Measurements from ENCODE around the gene GET3.
A peak's percentile ranks its signal among the peaks of the same experiment; 100 is the strongest.

The GET3 gene

DNA sequence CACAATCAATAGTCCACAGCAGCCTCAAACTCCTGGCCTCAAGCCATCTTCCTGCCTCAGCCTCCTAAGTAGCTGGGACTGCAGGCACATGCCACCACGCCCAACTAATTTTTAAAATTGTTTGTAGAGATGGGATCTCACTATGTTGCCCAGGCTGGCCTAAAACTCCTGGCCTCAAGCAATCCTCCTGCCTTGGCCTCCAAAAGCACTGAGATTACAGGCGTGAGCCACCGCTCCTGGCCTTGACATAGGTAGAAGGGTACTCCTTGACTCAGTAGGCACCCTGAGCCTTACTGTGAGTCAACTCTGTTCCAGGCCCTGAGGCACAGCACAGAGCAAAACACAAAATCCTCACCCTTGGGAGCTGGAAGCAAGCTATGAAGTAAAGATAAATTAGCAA lies 21.4 kb upstream of the GET3 start:
- no peak for DNase-seq (ENCODE audit: low spot score)
- in situ Hi-C loops (cut with MboI; ENCODE audit: low pct_unique_long_range_greater_than_20kb, low sequenced_read_pairs, unreplicated experiment), result no loop called here
- TF ChIP-seq, protein P1, sequence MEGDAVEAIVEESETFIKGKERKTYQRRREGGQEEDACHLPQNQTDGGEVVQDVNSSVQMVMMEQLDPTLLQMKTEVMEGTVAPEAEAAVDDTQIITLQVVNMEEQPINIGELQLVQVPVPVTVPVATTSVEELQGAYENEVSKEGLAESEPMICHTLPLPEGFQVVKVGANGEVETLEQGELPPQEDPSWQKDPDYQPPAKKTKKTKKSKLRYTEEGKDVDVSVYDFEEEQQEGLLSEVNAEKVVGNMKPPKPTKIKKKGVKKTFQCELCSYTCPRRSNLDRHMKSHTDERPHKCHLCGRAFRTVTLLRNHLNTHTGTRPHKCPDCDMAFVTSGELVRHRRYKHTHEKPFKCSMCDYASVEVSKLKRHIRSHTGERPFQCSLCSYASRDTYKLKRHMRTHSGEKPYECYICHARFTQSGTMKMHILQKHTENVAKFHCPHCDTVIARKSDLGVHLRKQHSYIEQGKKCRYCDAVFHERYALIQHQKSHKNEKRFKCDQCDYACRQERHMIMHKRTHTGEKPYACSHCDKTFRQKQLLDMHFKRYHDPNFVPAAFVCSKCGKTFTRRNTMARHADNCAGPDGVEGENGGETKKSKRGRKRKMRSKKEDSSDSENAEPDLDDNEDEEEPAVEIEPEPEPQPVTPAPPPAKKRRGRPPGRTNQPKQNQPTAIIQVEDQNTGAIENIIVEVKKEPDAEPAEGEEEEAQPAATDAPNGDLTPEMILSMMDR (IDR thresholded peaks at IDR 0.05; ENCODE audit: extremely low read depth, insufficient read depth, missing control alignments), result no peak

DNA sequence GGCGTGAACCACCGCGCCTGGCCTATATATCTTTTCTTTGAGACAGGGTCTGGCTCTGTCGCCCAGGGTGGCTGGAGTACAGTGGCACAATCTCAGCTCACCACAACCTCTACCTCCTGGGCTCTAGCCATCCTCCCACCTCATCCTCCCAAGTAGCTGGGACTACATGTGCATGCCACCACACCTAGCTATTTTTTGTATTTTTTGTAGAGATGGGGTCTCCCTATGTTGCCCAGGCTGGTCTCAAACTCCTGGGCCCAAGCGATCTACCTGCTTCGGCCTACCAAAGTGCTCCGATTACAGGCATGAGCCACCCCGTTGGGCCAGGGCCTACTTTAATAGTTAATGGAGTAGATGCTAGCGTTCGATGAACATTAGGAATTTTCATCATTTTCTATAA lies 17.0 kb upstream of the GET3 start:
- TF ChIP-seq, protein P1 (IDR thresholded peaks at IDR 0.05; ENCODE audit: extremely low read depth, insufficient read depth, missing control alignments), result no peak
- in situ Hi-C loops (cut with MboI; ENCODE audit: low pct_unique_long_range_greater_than_20kb, low sequenced_read_pairs, unreplicated experiment), result no loop called here
- DNase-seq (ENCODE audit: low spot score), result no peak

DNA sequence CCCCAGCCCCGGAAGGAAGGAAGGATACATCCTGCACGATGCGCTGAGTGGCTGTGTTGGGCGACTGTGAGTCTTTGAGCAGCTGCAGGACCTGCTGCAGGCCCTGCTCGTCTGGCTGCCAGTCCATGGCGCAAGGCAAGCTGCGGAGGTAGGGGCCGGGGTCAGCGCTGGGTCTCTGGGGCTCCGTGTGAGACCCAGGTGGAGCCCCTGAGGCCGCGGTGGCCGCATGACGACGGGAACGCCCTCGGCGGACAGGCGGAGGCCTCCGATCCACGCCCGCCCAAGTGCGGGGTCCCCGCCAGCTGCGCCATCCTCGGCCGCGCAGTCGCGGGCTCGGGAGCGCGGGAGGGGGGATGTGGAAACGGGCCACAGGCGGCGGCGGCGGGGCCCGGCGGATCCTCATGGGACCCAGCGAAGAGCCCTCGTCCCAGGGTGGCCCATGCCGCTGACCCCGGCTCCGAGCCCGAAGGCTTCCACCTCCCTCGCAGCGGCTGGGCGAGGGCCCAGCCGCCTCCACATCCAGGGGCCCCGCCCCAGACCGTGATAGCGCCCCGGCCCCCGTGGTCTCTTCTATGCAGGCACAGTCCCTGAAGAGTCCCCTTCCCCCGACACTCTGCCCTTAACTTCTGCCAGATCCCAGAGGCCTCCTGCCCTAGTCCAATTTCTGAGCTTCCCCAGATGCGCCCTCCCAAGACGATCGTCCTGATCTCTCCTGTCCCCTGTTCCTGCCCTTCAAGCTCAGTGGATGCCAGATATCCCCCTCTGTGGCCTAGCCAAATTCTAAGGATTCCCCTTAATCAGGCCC lies 16.2 kb upstream of the GET3 start:
- in situ Hi-C loops (cut with MboI; ENCODE audit: low pct_unique_long_range_greater_than_20kb, low sequenced_read_pairs, unreplicated experiment), result no loop called here
- TF ChIP-seq, protein P1 (IDR thresholded peaks at IDR 0.05; ENCODE audit: extremely low read depth, insufficient read depth, missing control alignments), result no peak

DNA sequence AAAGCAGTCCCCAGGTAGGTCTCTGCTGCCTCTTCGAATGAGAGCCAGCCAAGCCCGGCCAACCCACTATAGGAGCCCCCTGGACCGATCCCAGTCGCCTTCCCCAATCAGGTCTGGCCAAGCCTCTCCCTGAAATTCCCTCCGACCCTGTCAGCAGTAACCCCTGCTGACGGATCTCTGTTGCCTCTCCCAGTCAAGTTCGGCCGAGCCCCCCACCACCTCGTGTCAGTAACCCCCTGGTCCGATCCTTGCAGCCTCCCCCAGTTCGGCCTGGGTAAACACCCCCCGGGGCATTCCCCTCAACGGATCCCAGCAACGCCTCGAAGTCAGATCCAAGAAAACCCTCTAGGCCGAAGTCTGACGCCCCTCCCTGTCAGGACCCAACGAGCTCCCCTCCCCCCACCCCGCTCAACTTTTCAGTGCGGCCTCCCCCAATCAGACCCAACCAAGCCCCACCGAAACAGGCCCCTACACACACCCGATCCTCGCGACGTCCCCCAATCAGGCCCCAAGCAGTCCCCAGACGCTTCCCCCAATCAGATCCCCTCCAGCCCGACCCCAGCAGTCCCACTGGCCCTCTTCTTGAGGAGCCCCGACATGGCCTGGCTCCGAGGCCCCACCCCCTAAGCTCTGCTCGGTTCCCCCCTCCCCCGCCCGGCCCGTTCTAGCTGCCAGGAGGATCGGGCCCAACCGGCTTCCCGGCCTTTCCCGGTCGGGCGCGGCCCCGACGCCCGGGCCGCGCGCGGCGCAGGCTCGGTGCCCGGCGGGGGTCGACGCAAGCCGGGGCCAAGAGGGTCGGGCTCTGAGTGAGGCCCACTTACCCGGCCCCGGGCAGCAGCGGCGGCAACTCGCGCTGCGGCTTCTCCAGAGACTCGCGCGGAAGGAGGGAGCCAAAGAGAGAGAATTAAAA lies 15.4 kb upstream of the GET3 start:
- in situ Hi-C loops (cut with MboI; ENCODE audit: low pct_unique_long_range_greater_than_20kb, low sequenced_read_pairs, unreplicated experiment), result no loop called here
- TF ChIP-seq, protein P1 (IDR thresholded peaks at IDR 0.05; ENCODE audit: extremely low read depth, insufficient read depth, missing control alignments), result no peak

More for the DNA sequence above, 16.2 kb upstream of the GET3 start:
- peak; percentile 52 for DNase-seq (ENCODE audit: low spot score)

DNA sequence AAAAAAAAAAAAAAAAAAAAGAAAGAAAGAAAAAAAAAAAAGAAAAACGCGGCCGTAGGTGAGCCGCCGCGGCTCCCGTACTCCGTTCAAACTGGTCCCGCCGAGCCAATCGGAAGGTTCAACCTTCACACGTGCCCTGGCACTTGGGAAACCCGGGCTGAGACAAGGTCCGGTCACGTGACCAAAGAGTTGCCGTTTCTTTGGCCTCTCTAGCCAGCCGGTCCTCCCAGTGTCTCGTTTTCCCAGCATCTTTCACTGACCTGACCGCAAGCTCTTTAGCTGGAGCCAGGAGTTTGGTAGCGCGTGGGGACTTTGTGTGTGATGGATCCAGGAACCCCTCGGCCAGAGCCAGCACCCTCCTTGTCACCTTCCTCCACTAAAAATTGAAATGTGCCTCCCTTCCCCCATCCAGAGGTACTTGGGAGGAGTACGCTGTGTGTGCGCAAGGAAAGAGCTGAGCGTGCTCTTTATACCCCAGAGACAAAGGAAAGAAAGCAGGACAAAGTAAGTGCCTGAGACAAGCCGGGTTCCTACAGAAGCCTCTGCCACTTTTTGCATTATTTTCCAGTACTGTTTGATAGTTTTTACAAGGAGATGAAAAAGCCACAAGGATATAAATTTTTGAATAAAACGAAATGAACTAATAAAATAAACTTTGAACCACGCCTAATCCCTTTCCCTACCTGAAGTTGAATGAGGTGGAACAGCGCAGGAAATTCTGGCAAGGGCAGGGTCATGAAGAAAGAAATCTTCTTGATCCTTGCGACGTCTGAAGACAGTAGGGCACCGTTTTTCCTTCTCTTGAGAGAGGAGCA lies 14.5 kb upstream of the GET3 start:
- TF ChIP-seq, protein P1 (IDR thresholded peaks at IDR 0.05; ENCODE audit: extremely low read depth, insufficient read depth, missing control alignments), result no peak
- in situ Hi-C loops (cut with MboI; ENCODE audit: low pct_unique_long_range_greater_than_20kb, low sequenced_read_pairs, unreplicated experiment), result no loop called here
- peak; percentile 99 for DNase-seq (ENCODE audit: low spot score)

More for the DNA sequence above, 15.4 kb upstream of the GET3 start:
- peak; percentile 90 for DNase-seq (ENCODE audit: low spot score)

DNA sequence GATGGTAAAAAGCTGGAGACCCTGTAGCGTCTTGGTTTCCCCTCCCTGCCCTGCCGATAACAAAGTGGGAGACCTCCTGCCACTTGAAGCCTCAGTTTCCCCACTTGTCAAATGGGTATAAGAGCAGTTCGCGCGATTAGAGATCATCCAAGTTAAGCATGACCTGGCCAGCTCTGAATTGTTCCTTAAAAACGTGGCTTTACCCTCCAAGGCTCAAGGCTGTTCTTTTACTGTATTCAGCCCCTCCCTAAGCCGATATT lies 14.0 kb upstream of the GET3 start:
- DNase-seq (ENCODE audit: low spot score), result no peak
- TF ChIP-seq, protein P1 (IDR thresholded peaks at IDR 0.05; ENCODE audit: extremely low read depth, insufficient read depth, missing control alignments), result no peak
- in situ Hi-C loops (cut with MboI; ENCODE audit: low pct_unique_long_range_greater_than_20kb, low sequenced_read_pairs, unreplicated experiment), result no loop called here
